Stimulated activated CD4-positive, alpha-beta T cell treated with anti-CD3 and anti-CD28 coated beads, Interleukin-1b, Interleukin-23, amount 100 ng/mL, for 48 hours (primary cell): Measurements from ENCODE around the gene PEAK3.
A peak's percentile ranks its signal among the peaks of the same experiment; 100 is the strongest.

Experiments
- DNase-seq: peaks from one replicate; pipeline ENCODE4 v3.0.0-alpha.2; 2020

PEAK3 gene, protein sequence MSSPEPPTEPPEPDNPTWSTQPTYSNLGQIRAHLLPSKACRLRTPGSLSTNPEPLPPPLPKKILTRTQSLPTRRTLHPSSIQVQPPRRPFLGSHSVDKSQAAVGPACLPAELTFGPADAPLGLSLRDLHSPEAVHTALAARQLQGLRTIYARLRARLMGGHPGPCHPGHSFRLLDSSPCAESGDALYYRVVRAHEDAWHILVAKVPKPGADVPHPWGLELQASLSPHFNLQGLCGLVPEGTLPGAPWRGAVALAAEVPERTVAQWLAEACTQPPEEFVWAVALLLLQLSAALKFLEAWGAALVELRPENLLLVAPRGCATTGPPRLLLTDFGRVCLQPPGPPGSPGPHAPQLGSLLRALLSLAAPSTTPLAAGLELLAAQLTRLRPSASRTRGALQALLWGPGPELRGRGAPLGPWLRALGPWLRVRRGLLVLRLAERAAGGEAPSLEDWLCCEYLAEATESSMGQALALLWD

DNA sequence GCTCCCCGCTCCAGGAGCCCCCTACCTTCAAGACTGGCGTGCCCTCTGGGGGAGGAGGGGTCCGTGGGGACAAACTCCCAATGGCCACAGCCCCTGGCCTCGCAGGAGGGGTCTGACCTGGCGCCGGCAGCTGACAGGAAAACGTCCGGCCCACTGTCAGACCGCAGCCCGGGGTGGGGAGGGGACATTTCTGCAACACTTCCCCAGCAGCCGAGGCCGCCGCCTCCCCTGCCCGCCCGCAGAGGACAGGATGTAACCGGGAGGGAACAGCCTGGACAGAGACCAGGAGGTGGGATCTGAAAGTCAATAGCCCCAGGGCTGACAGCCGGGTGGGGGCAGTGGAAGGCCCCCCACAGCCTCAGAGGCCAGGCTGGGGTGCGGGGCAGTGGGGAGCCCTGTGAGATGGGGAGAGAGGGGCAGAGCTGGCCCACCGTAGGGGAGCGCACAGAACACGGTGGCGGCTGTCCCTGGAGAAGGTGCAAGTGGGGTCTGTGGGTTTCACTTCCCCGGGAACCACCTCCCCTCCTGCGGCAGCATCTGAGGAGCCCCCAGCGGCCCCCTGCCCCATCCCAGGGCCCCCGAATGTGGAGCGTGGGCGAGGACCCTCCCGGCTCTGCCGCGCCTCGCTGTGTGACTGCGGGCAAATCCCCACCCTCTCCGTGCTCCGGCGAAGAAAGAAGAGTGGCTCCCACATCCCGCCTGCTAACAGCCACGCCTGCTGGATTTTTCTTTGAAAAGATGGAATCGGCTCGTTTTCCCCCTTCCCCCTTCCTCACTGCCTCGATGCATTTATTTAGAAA is at the start of gene PEAK3:
TSS of gene PEAK3 (minus strand) at position 114 of the 800 bp plus-strand sequence. CDS start 1,244 bp downstream, outside the sequence.
- DNase-seq = no peak

DNA sequence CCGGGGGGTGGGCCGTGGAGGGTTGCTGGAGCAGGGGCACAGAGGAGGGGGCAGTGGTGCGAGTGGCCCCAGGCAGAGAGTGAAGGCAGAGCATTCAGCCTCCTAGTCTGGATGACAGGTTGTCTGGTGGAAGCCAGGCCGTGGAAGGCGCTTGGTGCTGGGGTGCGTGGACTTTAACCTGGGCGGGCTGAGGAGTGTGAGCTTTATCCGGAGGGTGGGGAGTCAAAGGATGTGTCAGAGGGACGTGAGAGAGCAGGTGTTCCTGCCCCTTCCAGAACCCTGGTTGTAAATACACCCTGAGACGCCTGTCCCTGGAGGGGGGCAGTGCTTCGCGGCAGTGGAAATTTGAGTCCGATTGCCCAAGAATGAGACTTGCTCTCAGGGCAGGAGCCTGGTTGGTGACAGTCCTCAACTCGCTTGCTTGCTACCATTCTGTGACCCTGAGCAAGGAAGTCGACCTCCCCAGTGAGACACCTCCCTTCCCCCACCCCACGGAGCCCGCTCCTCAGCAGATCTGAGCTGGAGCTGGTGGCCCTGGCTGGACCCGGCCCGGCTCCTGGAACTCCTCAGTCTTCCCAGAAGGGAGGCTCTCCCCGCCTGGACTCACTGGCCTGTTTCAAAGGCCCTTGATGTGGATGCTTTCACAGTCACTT is 48.8 kb upstream of the PEAK3 start:
- DNase-seq = no peak

DNA sequence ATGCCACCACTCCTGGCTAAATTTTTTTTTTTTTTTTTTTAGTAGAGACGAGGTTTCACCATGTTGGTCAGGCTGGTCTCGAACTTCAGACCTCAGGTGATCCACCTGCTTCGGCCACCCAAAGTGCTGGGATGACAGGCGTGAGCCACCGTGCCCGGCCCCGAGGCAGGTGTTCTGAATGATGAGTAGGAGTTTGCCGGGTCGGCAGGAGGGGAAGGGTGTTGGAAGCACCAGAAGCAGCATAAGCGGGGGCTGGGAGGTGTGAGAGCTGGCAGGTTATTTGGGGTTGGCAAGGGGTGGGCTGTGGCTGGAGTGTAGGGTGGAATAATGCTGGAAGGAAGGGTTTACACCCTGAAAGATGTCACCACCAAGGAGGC is 48.3 kb upstream of the PEAK3 start:
- DNase-seq = no peak

GRCh38 chr19:2329501-2329916 is 47.5 kb upstream of the PEAK3 start:
- no peak for DNase-seq

DNA sequence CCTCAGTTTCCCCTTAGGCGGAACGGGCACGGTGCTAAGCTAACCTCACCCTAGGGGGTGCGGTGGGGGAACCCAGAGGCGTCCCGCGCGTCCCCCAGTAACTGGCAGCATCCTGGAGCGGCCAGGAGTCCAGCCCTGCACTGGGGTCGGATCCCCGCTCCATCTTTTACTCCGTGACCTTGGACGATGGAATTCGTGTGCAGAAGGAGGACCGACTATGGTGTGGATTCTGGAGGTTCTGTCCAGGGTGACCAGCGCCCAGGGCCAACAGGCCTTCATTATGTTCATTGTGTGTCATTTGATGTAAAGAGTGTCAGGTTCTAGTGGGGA is 47.1 kb upstream of the PEAK3 start:
- DNase-seq = no peak

- peak; percentile 91 for DNase-seq
These were observed 46.6 kb upstream of the PEAK3 start, which contains the start of the genes LSM7 and SPPL2B for GRCh38 chr19:2328401-2329148. Gene LSM7 (minus strand): TSS chr19:2328586. CDS start chr19:2328566, 20 bp downstream. Gene SPPL2B (plus strand): TSS chr19:2328684. CDS start chr19:2328710, 26 bp downstream.

GRCh38 chr19:2327773-2328400 is 45.9 kb upstream of the PEAK3 start:
- DNase-seq = peak; percentile 61

GRCh38 chr19:2326699-2327360 is 44.9 kb upstream of the PEAK3 start:
- DNase-seq = no peak

- DNase-seq = no peak
These were observed 43.5 kb upstream of the PEAK3 start for GRCh38 chr19:2325281-2326046.

- no peak for DNase-seq
These were observed 42.4 kb upstream of the PEAK3 start for GRCh38 chr19:2324220-2324948.

- DNase-seq = no peak
These were observed 41.7 kb upstream of the PEAK3 start for GRCh38 chr19:2323707-2324106.

DNA sequence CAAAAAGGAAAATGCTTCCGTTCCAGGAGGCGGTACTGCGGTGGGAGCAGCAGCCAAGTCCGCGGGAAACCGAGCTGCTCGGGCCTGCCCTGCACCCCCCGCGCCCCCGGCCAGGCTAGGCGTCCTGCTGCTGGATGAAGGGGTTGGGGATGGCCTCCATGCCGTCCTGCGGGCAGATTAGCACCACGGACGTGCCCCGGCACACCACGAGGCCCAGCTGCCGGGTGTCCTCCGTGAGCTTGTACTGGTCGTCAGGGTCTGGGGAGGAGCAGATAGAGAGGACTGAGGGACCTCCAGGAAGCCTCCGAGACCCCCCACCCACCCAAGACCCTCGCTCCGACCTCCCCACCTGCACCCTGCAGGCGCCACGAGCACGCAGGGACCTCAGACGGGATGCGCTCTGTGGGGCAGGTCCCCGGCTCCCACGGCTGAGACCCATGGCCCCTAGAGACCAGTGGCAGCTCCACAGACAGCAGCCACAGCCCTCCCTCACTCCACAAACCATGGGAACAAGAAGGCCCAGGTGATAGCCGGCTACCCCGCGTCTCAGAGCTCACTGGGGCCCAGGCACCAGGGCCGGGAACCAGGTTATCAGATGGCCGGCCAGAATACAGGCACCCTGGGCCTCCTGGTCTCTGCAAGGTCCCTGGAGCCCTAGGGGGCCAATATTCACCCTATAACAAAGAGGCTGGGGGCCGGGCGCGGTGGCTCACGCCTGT is 39.7 kb upstream of the PEAK3 start:
- DNase-seq = no peak

- DNase-seq = no peak
These were observed 39.0 kb upstream of the PEAK3 start for GRCh38 chr19:2320939-2321338.

DNA sequence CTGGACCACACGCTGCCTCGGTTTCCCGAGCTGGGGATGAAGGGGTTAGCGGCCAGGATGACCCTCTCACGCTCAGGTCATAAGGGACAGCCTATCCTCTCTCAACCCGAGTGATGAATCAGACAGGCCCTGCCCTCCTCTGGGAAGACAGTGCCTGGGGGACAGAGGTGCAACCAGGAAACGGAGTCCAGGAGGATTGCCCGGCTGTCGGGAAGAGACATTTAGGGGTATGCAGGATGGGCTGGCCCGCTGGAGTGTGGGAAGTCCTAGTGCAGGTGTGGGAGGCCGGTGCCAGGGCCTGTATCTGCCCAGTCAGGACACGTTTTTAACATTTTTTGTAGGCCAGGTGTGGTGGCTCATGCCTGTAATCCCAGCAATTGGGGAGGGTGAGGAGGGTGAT is 38.1 kb upstream of the PEAK3 start:
- DNase-seq = no peak

DNA sequence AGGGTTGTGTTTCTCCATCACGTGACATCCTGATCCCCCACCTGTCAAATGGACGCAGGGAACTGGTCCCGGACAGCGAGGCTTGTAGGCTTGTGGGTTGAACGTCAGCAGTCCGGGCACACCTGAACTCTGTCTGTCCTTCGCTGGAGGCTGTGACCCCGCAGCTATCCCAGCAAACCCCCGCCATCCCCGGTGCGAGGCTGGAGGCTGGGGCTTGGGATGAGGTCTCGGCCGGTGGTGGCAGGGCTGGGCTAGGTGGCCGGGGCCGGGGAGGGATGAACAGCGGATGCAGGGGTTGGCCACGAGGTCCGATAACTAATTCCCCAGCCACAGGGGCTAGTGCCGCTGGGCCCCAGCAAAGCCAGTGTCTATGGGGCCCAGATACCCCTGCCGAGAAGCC is 37.6 kb upstream of the PEAK3 start:
- DNase-seq = no peak

- DNase-seq = no peak
These were observed 36.9 kb upstream of the PEAK3 start for GRCh38 chr19:2318923-2319322.

DNA sequence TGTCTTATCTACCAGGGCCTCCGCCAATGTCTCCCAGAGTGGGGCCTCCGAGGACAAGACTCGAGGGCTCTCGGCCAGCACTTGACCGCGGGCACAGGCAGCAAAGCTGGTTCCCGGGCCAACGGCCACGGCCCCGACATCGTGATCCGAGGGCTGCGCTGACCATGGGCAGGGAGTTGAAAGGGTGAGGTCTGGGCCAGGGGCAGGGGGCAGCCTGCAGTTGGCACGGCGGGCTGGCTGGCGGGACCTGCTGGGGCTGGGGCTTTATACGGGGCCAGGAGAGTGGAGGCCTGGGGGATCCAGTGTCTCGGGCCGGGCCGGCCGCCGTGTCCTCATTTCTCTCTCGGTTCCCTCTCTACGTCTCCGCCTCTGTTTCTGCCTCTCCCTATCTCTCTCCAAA is 35.8 kb upstream of the PEAK3 start:
- no peak for DNase-seq

- DNase-seq = no peak
These were observed 35.3 kb upstream of the PEAK3 start for GRCh38 chr19:2317300-2317699.

DNA sequence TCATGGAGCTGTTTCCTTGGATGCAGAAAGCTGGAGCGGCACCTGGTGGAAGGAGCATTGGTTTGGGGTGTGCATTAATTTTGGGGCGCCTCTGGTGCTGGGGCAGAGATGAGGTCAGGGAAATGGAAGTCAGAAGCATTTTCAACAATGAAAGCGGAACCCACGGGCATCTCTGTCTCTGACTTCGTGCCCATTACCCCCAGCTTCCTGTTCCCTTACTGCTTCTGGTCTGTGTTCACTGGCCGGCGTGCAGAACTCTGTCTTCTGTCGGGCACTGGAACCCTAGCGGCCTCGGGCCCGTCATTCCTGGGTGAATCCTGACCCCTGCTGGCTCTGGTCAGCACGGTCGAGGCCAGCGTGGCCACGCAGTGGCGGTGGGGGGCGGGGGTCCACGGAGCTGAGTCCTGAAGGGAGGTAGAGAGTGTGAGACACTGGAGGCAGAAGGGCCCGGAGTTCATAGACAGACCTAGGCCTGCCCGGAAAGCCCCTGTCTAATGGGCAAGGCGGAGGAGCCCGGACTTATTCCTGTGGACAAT is 33.9 kb upstream of the PEAK3 start:
- DNase-seq = no peak
